Stomach (tissue), 9 donors: ENCODE measurements around the gene NRROS. TPM values are rescaled to one million over a fixed set of nuclear protein-coding genes. Genes with fewer than 3 reads are reported as not detected.

Experiments
- DNase-seq, 2 donors: peaks; one replicate each; pipeline versions ENCODE4 v3.0.0 to v3.0.0-alpha.2; 2013 to 2019
- H3K27ac ChIP-seq, 5 donors: fragments of 200-600 bp in 4 of 5; sonication (generic) in 4 of 5; one replicate each; pipeline ENCODE4 v1.5.1; 2013 to 2019; ENCODE audit warnings: mild to moderate bottlenecking in 1 of 5, moderate library complexity in 1 of 5
- H3K27me3 ChIP-seq, 3 donors: fragments of 200-600 bp; sonication (generic); one replicate each; pipeline ENCODE4 v1.5.1; 2017 to 2019; ENCODE audit warnings: mixed run types in 1 of 3
- H3K36me3 ChIP-seq, 4 donors: fragments of 200-600 bp; sonication (generic); 1 replicate in 3 of 4; 2 replicates in 1 of 4; pipeline ENCODE4 v1.5.1; 2016 to 2019
- H3K4me1 ChIP-seq, 4 donors: fragments of 200-600 bp; sonication (generic); one replicate each; pipeline ENCODE4 v1.5.1; 2016 to 2019
- H3K4me3 ChIP-seq, 4 donors: fragments of 200-600 bp; sonication (generic) in 3 of 4; one replicate each; pipeline ENCODE4 v1.5.1; 2016 to 2019; ENCODE audit warnings: mild to moderate bottlenecking in 1 of 4
- H3K9me3 ChIP-seq, 4 donors: fragments of 200-600 bp; sonication (generic); one replicate each; pipeline ENCODE4 v1.5.1; 2016 to 2019
- CTCF ChIP-seq, 7 experiments: fragments of 450-650 bp in 4 of 7; fragments of 200-600 bp in 3 of 7; sonication (generic) in 3 of 7; IDR thresholded peaks; one replicate each; pipeline ENCODE4 v1.5.1; 2016 to 2019; ENCODE audit warnings: antibody characterized with exemption in 7 of 7, control low read depth in 2 of 7, mild to moderate bottlenecking in 1 of 7
- EP300 ChIP-seq: sonication (generic); formaldehyde crosslinking; IDR thresholded peaks from one replicate; pipeline ENCODE4 v1.6.1; 2017; ENCODE audit warnings: antibody characterized with exemption
- POLR2A ChIP-seq, 4 donors: fragments of 450-650 bp; IDR thresholded peaks; one replicate each; pipeline ENCODE4 v1.6.1; 2016; ENCODE audit warnings: antibody characterized with exemption in 4 of 4, control low read depth in 2 of 4, mild to moderate bottlenecking in 1 of 4, moderate library complexity in 1 of 4
- POLR2AphosphoS5 ChIP-seq, 3 donors: sonication (generic); formaldehyde crosslinking; IDR thresholded peaks; one replicate each; pipeline ENCODE4 v1.6.1; 2016; ENCODE audit warnings: antibody characterized with exemption in 3 of 3
- WGBS, 5 donors: extraction: QIAGEN DNeasy Blood & Tissue Kit in 3 of 5; methylation state at CpG; one replicate each; pipeline versions ENCODE4 v1.1.5 to v1.1.7; 2013 to 2018; 5-methylcytosine and 5-hydroxymethylcytosine counted together
- intact Hi-C: fragments of 100-400 bp; cut with DNase I; formaldehyde crosslinking; loops from one replicate; pipeline ENCODE4 v1.15.1; 2023; ENCODE audit warnings: low total_unique reads
- polyA plus RNA-seq, 3 donors: library from polyadenylated mRNA; stranded (reverse); fragments of 200-250 nt; gene quantifications; one replicate each; pipeline ENCODE4 v1.2.3, GENCODE V29; 2013
- total RNA-seq, 5 donors: library from RNA; depleted of rRNA; stranded (reverse); fragments of >200 nt; gene quantifications; one replicate each; pipeline versions ENCODE4 v1.1.0 to v1.2.3, GENCODE V29; 2014 to 2016
- donor health status: healthy with polysubstance abuse.
- donor health status: Bipolar disorder and iron deficiency.
- donor health status: healthy.

The NRROS gene
- total and polyA plus RNA-seq, 8 donors = 0.45 to 5.5 (median 1.4) TPM; not detected in 1

GRCh38 chr3:196661400-196661799 lies 21.9 kb downstream of the NRROS start:
- no peak for TF ChIP-seq POLR2A (IDR thresholded peaks at IDR 0.05)
- no peak for TF ChIP-seq EP300
- no peak for TF ChIP-seq CTCF (IDR thresholded peaks at IDR 0.05)
- TF ChIP-seq POLR2AphosphoS5 (IDR thresholded peaks at IDR 0.05) = no peak
- Histone ChIP-seq H3K4me1 (peaks cover 0 to 7% (median 0%) of the 10 kb centered on the region in 4 donors), H3K36me3 (peaks cover 0 to 35% (median 13%) of the 10 kb centered on the region in 4 donors), H3K27ac (no peak overlapping the region), H3K27me3 (no peaks in the 10 kb centered on the region), H3K9me3 (no peaks in the 10 kb centered on the region), H3K4me3 (no peak overlapping the region)
- intact Hi-C loops = no loop called here
- 59 to 84% (median 79%) methylated on average over 8 to 16 of the region's 16 CpGs for whole genome bisulfite sequencing, 5 donors
- DNase-seq = no peak

GRCh38 chr3:196662033-196662432 lies 22.5 kb downstream of the NRROS start:
- Histone ChIP-seq H3K27me3 (no peaks in the 10 kb centered on the region), H3K4me1 (peaks cover 0 to 7% (median 0%) of the 10 kb centered on the region in 4 donors), H3K9me3 (no peaks in the 10 kb centered on the region), H3K36me3 (peaks cover 0 to 29% (median 10%) of the 10 kb centered on the region in 4 donors), H3K27ac (no peak overlapping the region), H3K4me3 (no peak overlapping the region)
- WGBS, 5 donors = 86 to 88% (median 87%) methylated on average over 13 of the region's 13 CpGs
- TF ChIP-seq POLR2AphosphoS5 (IDR thresholded peaks at IDR 0.05) = no peak
- no peak for TF ChIP-seq EP300
- TF ChIP-seq POLR2A (IDR thresholded peaks at IDR 0.05) = no peak
- TF ChIP-seq CTCF (IDR thresholded peaks at IDR 0.05) = no peak
- intact Hi-C loops = no loop called here
- DNase-seq = no peak

GRCh38 chr3:196662711-196663571 lies 23.4 kb downstream of the NRROS start:
- 55 to 76% (median 73%) methylated on average over 15 of the region's 15 CpGs for WGBS, 5 donors
- TF ChIP-seq POLR2AphosphoS5 (IDR thresholded peaks at IDR 0.05) = no peak
- TF ChIP-seq EP300 = no peak
- TF ChIP-seq CTCF (IDR thresholded peaks at IDR 0.05) = no peak
- no peak for TF ChIP-seq POLR2A (IDR thresholded peaks at IDR 0.05)
- Histone ChIP-seq H3K4me1 (peaks cover 0 to 7% (median 0%) of the 10 kb centered on the region in 4 donors), H3K4me3 (no peak overlapping the region), H3K27ac (no peak overlapping the region), H3K36me3 (peaks cover 0 to 23% (median 9%) of the 10 kb centered on the region in 4 donors), H3K9me3 (no peaks in the 10 kb centered on the region), H3K27me3 (no peaks in the 10 kb centered on the region)
- no peak for DNase-seq
- intact Hi-C loops = no loop called here

GRCh38 chr3:196666001-196666867 lies 26.7 kb downstream of the NRROS start:
- WGBS, 5 donors = 42 to 60% (median 53%) methylated on average over 23 of the region's 23 CpGs
- peaks cover 0 to 7% (median 3%) of the 10 kb centered on the region in 4 donors for H3K4me1 ChIP-seq
- TF ChIP-seq CTCF (IDR thresholded peaks at IDR 0.05) = no peak
- no peak for TF ChIP-seq POLR2A (IDR thresholded peaks at IDR 0.05)
- no peak for TF ChIP-seq POLR2AphosphoS5 (IDR thresholded peaks at IDR 0.05)
- no peak for TF ChIP-seq EP300
- DNase-seq = peak in 1 of 2 donors; percentile 53
- H3K27me3 ChIP-seq = peaks cover 0 to 5% (median 0%) of the 10 kb centered on the region in 3 donors
- H3K27ac ChIP-seq = no peak overlapping the region
- intact Hi-C loops = no loop called here
- H3K36me3 ChIP-seq = peaks cover 0 to 3% (median 0%) of the 10 kb centered on the region in 4 donors
- H3K4me3 ChIP-seq = no peak overlapping the region
- H3K9me3 ChIP-seq = no peaks in the 10 kb centered on the region
